Endothelial cell of umbilical vein (primary cell): Measurements from ENCODE around the gene FARP2. TPM values are rescaled to one million over a fixed set of nuclear protein-coding genes. Genes with fewer than 3 reads are reported as not detected.

Source experiments
- BruUV-seq: library from RNA; stranded (reverse); fragments of 400-500 nt; replicated peaks from 2 replicates; lab custom pipeline; 2021; lab: Mats Ljungman, UMichigan
- CTCF ChIA-PET: fragments of 300-600, 350-600 bp; sonication (Branson Sonifier 250); formaldehyde crosslinking; loops from one replicate; lab custom pipeline; 2021; ENCODE audit warnings: antibody characterized with exemption, inconsistent platforms; lab: Charles Lee
- POLR2A ChIA-PET: fragments of 300-600, 350-600 bp; sonication (Branson Sonifier 250); formaldehyde crosslinking; loops from one replicate; lab custom pipeline; 2021; ENCODE audit warnings: antibody characterized with exemption, inconsistent platforms; lab: Charles Lee
- DNase-seq: peaks from one replicate; pipeline ENCODE4 v3.0.0-alpha.2; 2011; ENCODE audit warnings: low read depth, low spot score
- FAIRE-seq: peaks from 2 replicates; lab custom pipeline; 2011; peaks lifted over from hg19 to GRCh38; lab: Jason Lieb, UNC
- H2AFZ ChIP-seq: 2 replicates; pipeline ENCODE4 v1.6.0; 2012; ENCODE audit warnings: low read depth, low read length, control low read depth, inconsistent platforms
- H3K27ac ChIP-seq: 2 replicates; pipeline ENCODE4 v1.5.1; 2011; ENCODE audit warnings: low read depth, mild to moderate bottlenecking, control low read depth, low read length, moderate library complexity; ENCODE audit not compliant: insufficient read depth
- H3K27me3 ChIP-seq, 2 experiments: 2 replicates each; pipeline versions ENCODE4 v1.6.0 to v1.6.1; 2011; ENCODE audit warnings: low read length in 2 of 2, mixed read lengths in 1 of 2; ENCODE audit not compliant: control insufficient read depth in 2 of 2, insufficient read depth in 2 of 2
- H3K36me3 ChIP-seq, 2 experiments: 2 replicates in 1 of 2; 3 replicates in 1 of 2; pipeline ENCODE4 v1.5.1; 2011; ENCODE audit warnings: low read length in 2 of 2, mild to moderate bottlenecking in 1 of 2, moderate library complexity in 1 of 2; ENCODE audit not compliant: control insufficient read depth in 2 of 2, insufficient read depth in 2 of 2; ENCODE audit errors: extremely low read depth in 1 of 2
- H3K4me1 ChIP-seq: 3 replicates; pipeline ENCODE4 v1.5.1; 2011; ENCODE audit warnings: mild to moderate bottlenecking, low read length; ENCODE audit not compliant: control insufficient read depth, insufficient read depth; ENCODE audit errors: extremely low read depth
- H3K4me2 ChIP-seq: 2 replicates; pipeline ENCODE4 v1.6.1; 2011; ENCODE audit warnings: low read length, control low read depth, mixed read lengths; ENCODE audit not compliant: insufficient read depth
- H3K4me3 ChIP-seq, 3 experiments: fragments of 200-600 bp in 1 of 3; sonication (generic), shearing (Covaris generic) in 1 of 3; replicated peaks in 1 of 3; 2 replicates each; pipeline ENCODE4 v1.5.1; 2011 to 2016; ENCODE audit warnings: control low read depth in 3 of 3, low read length in 3 of 3, mild to moderate bottlenecking in 2 of 3, inconsistent platforms in 1 of 3, low read depth in 1 of 3, moderate library complexity in 1 of 3; ENCODE audit not compliant: insufficient read depth in 1 of 3
- H3K79me2 ChIP-seq: 2 replicates; pipeline ENCODE4 v1.6.0; 2012; ENCODE audit warnings: low read length, inconsistent platforms; ENCODE audit not compliant: control insufficient read depth, insufficient read depth
- H3K9ac ChIP-seq: replicated peaks from 2 replicates; pipeline ENCODE3; 2011; ENCODE audit warnings: low read length, control low read depth; ENCODE audit not compliant: insufficient read depth; ENCODE audit errors: extremely low read depth
- H3K9me1 ChIP-seq: replicated peaks from 3 replicates; pipeline ENCODE4 v1.6.0; 2011; ENCODE audit warnings: mild to moderate bottlenecking, low read length; ENCODE audit not compliant: control insufficient read depth, insufficient read depth; ENCODE audit errors: extremely low read depth
- H3K9me3 ChIP-seq: replicated peaks from 2 replicates; pipeline ENCODE4 v1.5.1; 2012; ENCODE audit warnings: low read length, inconsistent platforms; ENCODE audit not compliant: control insufficient read depth, insufficient read depth
- H4K20me1 ChIP-seq: replicated peaks from 2 replicates; pipeline ENCODE3; 2011; ENCODE audit warnings: mild to moderate bottlenecking, low read length; ENCODE audit not compliant: control insufficient read depth, insufficient read depth; ENCODE audit errors: extremely low read depth
- CTCF ChIP-seq, 2 donors: IDR thresholded peaks; 1 replicate in 1 of 2; 2 replicates in 1 of 2; pipeline ENCODE4 v1.5.1; 2011; ENCODE audit warnings: low read length in 2 of 2, mild to moderate bottlenecking in 2 of 2, moderate library complexity in 2 of 2, control low read depth in 1 of 2, inconsistent platforms in 1 of 2, low read depth in 1 of 2; ENCODE audit not compliant: insufficient read depth in 1 of 2; ENCODE audit errors: extremely low read depth in 1 of 2
- EZH2 ChIP-seq: IDR thresholded peaks from 2 replicates; pipeline ENCODE4 v1.6.1; 2012; ENCODE audit warnings: borderline replicate concordance, low read depth, mild to moderate bottlenecking, moderate library complexity, low read length, inconsistent platforms; ENCODE audit not compliant: severe bottlenecking
- FOS ChIP-seq: IDR thresholded peaks from 2 replicates; pipeline ENCODE4 v1.6.1; 2011; ENCODE audit warnings: mild to moderate bottlenecking, low read length, moderate library complexity, borderline replicate concordance; ENCODE audit not compliant: insufficient read depth
- GATA2 ChIP-seq: IDR thresholded peaks from 2 replicates; pipeline ENCODE4 v1.7.0; 2011; ENCODE audit warnings: low read depth, mild to moderate bottlenecking, moderate library complexity, mixed read lengths, low read length; ENCODE audit not compliant: insufficient read length, insufficient read depth
- JUN ChIP-seq: IDR thresholded peaks from 2 replicates; pipeline ENCODE4 v1.6.1; 2011; ENCODE audit warnings: borderline replicate concordance, low read depth; ENCODE audit not compliant: insufficient read length, insufficient read depth
- MAX ChIP-seq: IDR thresholded peaks from 2 replicates; pipeline ENCODE4 v1.6.1; 2011; ENCODE audit not compliant: insufficient read depth, insufficient read length
- MYC ChIP-seq: IDR thresholded peaks from one replicate; pipeline ENCODE4 v1.6.1; 2011; ENCODE audit warnings: mild to moderate bottlenecking, low read depth, low read length
- POLR2A ChIP-seq: IDR thresholded peaks from 2 replicates; pipeline ENCODE4 v1.6.1; 2012; ENCODE audit warnings: low read depth, mild to moderate bottlenecking, control low read depth, low read length
- POLR2AphosphoS5 ChIP-seq: IDR thresholded peaks from 2 replicates; pipeline ENCODE4 v1.6.1; 2012; ENCODE audit warnings: low read depth, mild to moderate bottlenecking, control low read depth, low read length, moderate library complexity; ENCODE audit not compliant: insufficient read depth
- dilution Hi-C: fragments of 300-500 bp; cut with MboI; formaldehyde crosslinking; loops from one replicate; pipeline ENCODE4 v1.15.0; 2019; ENCODE audit warnings: low sequenced_read_pairs; ENCODE audit not compliant: extremely low pct_ligation_motif_present
- intact Hi-C: fragments of 100-400 bp; cut with micrococcal nuclease; formaldehyde crosslinking; loops from one replicate; pipeline ENCODE4 v1.10.0; 2022
- polyA plus RNA-seq, 4 experiments: library from polyadenylated mRNA; depleted of rRNA in 3 of 4; stranded (reverse) in 3 of 4; unstranded in 1 of 4; fragments of >200 nt; gene quantifications; 2 replicates each; pipeline versions ENCODE4 v1.2.1 to v1.2.3, GENCODE V29; 2011 to 2012; ENCODE audit warnings: missing spikeins in 1 of 4
- total RNA-seq: library from RNA; stranded (reverse); gene quantifications from 2 replicates; pipeline ENCODE4 v1.2.3, GENCODE V29; 2021

The FARP2 gene
- total and polyA plus RNA-seq, 2 donors (not counting 3 experiments of a cell fraction or from before 2014, with no cell fraction given): 15.3 to 45.3 TPM

GRCh38 chr2:241330616-241330981 is 25.5 kb upstream of the FARP2 start:
- Histone ChIP-seq H4K20me1 (peaks cover 2% of the 10 kb centered on the region), H3K9me3 (no peaks in the 10 kb centered on the region), H3K4me3 (no peak overlapping the region), H3K36me3 (peaks cover 18 to 25% of the 10 kb centered on the region in 2 experiments), H3K9ac (no peak overlapping the region), H2AFZ (no peak overlapping the region), H3K4me1 (no peaks in the 10 kb centered on the region), H3K79me2 (peaks cover 41% of the 10 kb centered on the region), H3K4me2 (no peak overlapping the region), H3K27ac (no peak overlapping the region), H3K9me1 (no peaks in the 10 kb centered on the region), H3K27me3 (no peaks in the 10 kb centered on the region)
- CTCF ChIA-PET: no interaction called here
- TF ChIP-seq MAX: no peak
- TF ChIP-seq FOS: no peak
- no peak for TF ChIP-seq GATA2
- no peak for TF ChIP-seq JUN
- TF ChIP-seq EZH2: no peak
- FAIRE-seq (no peak), DNase-seq (no peak)
- POLR2A ChIA-PET: no interaction called here
- BruUV-seq: no TSS peak
- dilution Hi-C loops: no loop called here
- intact Hi-C loops: no loop called here

DNA sequence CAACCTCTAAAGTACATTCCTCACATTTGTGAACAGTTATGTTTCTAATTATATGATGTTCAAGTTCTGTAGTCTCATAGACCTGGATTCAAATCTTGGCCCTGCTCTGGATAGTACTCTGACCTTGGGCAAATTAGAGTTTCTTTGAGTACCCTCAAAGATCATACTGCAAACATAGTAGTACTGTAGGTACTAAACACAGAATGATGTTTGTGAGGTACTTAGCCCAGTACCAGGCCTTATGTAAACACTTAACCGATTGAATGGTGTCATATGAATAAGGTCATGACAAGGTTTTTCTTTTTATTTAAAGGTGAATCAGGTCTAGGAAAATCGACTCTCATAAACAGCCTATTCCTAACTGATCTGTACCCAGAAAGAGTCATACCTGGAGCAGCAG is 21.3 kb upstream of the FARP2 start:
- Histone ChIP-seq H3K4me1 (no peaks in the 10 kb centered on the region), H3K9me1 (no peaks in the 10 kb centered on the region), H3K36me3 (peaks cover 27% of the 10 kb centered on the region in 2 experiments), H4K20me1 (peaks cover 2% of the 10 kb centered on the region), H3K27me3 (no peaks in the 10 kb centered on the region), H3K4me3 (no peak overlapping the region), H3K79me2 (peaks cover 26% of the 10 kb centered on the region), H2AFZ (no peak overlapping the region), H3K9ac (no peak overlapping the region), H3K27ac (no peak overlapping the region), H3K9me3 (no peaks in the 10 kb centered on the region), H3K4me2 (no peak overlapping the region)
- DNase-seq (no peak), FAIRE-seq (no peak)
- ChIA-PET CTCF (no interaction called here), POLR2A (no interaction called here)
- no TSS peak for BruUV-seq
- dilution Hi-C loops: no loop called here
- TF ChIP-seq MAX (no peak), FOS (no peak), POLR2AphosphoS5 (no peak), GATA2 (no peak), MYC (no peak), POLR2A (no peak), CTCF (IDR thresholded peaks at IDR 0.05; ENCODE audit: extremely low read depth in 1 of 2, insufficient read depth in 1 of 2, low read depth in 1 of 2, low read length in 2 of 2) (no peak), EZH2 (no peak), JUN (no peak)
- intact Hi-C loops: no loop called here
